GM18526 (cell line): ENCODE data around the gene GPR108.

ENCODE experiments used
- POLR2A ChIP-seq: IDR thresholded peaks from 3 replicates; pipeline ENCODE4 v1.6.1; 2011; ENCODE audit not compliant: insufficient read length; ENCODE audit errors: extremely low read depth

GPR108 gene

DNA sequence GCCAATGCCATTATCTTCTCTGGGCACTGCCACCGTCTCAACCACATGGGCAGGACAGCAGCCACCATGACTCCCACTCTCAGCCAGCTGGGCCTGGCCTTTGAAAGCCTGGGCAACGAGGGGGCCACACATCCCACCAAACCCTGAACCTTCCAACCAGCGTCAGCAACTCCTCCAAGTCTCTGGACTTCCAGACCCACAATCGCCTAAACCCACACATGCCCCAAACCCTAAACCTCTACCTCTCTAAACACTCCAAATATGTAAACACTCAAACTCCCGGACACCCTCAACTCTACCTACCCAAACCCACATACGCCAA is 17.9 kb downstream of the GPR108 start:
- no peak for TF ChIP-seq POLR2A

DNA sequence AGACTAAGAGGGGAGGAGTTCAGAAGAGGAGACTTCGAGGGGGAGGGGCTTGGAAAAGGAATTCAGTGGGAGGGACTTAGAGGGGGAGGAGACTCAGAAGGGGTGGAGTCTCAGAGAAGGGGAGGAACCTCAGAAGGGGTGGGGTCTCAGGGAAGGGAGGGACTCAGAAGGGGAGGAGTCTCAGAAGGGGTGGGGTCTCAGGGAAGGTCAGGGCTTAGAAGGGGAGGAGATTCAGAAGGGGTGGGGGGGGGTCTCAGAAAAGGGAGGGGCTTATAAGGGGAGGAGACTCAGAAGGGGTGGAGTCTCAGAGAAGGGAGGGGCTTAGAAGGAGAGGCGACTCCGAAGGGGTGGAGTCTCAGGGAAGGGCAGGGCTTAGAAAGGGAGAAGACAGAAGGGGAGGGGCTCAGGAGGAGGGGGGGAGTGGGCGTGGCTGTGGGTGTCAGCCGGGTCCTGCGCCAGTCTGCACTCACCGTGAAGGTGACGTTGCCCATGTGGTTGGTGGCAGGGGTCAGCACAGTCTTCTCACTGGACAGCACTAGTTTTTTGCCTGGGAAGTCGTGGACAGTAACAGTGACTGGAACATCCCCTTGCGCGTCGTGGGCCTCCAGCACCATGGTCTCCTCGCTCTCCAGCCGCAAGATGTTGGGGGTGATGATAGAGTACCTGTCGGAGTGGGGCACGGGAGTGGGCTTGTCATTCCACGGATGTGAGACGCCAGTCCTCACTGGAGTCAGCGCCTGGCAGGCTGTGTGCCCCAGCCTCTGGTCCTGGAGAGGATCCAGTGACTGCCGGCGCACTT is 18.4 kb downstream of the GPR108 start:
- no peak for TF ChIP-seq POLR2A

DNA sequence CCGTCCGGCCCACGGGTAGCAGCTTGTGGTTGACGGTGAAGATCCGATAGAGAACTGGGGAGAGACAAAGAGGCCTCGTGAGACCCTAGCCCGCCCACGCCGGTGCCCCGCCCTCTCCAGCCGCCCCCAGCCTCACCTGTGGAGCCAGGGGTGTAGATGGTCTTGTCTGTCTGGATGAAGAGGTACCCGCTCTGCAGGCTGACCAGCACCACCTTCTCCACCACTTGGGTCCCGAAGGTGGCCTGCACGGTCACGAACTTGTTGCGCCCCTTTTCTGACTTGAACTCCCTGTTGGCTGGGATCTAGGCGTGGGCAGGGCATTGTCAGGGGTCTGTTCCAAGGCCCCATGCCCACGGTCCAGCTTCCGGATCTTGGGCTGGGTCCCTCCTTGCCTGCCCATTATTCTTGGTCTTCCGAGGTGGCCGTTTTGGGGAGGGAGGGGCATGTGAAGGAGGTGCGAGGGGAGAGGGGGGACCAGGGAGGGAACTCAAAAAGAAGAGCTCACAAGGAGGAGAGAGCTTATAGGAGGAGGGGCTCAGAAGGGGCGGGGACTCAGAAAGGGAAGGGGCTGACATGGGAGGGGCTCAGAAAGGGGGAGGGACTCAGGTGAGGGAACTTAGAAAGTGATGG is 19.2 kb downstream of the GPR108 start:
- no peak for TF ChIP-seq POLR2A

DNA sequence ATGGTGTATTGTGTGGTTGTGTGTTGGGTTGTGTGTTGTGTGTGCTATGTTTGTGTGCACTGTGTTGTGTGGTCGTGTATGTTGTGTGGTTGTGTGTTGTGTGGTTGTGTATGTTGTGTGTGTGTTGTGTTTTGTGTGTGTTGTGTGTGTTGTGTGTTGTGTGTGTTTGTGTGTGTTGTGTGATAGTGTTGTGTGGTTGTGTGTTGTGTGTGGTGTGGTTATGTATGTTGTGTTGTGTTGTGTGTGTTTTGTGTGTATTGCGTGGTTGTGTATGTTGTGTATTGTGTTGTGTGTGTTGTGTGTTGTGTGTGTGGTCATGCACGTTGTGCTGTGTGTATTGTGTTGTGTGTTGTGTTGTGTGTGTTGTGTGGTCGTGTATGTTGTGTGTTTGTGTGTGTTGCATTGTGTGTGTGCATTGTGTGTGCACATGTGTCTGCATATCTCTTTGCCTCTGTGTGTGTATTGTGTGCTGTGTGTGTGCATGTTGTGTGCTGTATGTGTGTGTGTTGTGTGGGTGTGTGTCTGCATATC is 19.9 kb downstream of the GPR108 start:
- no peak for TF ChIP-seq POLR2A

DNA sequence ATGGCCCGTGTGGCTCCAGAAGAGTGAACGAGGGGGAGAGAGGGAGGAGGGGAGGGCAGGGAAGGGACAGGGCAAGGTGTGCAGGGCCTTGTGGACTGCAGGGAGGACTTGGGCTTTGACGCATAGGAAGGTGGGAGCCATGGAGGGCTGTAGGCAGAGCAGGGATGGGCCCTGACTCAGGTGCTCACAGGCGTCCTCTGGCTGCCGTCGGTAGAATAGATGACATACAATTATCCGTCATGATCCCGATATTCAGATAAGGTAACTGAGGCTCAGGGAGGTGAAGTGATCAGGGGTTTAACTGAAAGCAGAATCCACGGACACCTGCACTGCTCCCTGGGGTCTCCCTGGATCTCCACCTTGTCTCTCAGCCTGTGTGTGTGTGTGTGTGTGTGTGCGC is 20.3 kb downstream of the GPR108 start:
- TF ChIP-seq POLR2A: no peak

DNA sequence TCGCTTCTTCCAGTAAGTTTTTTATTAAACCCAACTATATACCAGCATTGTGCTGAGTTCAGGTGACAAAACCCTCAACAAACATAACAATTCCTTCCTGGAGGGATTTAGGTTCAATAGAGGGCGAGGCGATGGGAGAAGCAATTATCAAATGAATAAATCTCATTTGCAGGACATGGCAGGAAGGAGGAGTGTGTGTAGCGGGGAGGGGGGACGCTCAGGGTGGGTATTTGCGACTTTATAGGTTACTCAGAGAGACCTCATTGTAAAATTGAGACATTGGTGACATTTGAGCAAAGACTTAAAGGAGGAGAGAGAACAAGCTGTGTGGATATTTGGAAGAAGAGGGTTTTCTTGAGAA is 20.8 kb downstream of the GPR108 start:
- no peak for TF ChIP-seq POLR2A

DNA sequence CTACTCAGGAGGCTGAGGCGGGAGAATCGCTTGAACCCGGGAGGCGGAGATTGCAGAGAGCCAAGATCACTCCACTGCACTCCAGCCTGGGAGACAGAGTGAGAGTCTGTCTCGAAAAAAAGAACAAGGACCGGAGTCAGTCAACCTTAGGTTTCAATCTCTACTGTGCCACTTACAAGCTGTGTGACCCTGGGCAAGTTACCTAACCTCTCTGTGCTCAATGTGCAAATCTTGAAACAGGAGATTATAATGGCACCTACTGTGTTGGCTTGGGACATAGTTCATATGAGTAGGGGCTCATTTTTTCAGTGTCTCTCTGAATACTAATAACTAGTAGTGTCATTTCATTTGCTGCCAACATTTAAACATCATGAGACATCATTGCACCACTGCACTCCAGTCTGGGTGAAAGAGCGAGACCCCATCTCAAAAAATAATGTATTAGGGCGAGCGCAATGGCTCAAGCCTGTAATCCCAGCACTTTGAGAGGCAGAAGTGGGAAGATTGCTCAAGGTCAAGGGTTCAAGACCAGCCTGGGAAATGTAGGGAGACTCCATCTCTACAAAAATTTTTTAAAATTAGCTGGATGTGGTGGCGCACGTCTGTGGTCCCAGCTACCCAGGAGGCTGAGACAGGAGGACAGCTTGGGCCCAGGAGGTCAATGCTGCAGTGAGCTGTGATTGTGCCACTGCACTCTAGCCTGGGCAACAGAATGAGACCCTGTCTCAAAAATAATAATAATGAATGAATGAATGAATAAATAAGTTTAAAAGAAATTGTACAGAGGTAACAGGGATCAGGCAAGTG is 22.4 kb downstream of the GPR108 start:
- no peak for TF ChIP-seq POLR2A

DNA sequence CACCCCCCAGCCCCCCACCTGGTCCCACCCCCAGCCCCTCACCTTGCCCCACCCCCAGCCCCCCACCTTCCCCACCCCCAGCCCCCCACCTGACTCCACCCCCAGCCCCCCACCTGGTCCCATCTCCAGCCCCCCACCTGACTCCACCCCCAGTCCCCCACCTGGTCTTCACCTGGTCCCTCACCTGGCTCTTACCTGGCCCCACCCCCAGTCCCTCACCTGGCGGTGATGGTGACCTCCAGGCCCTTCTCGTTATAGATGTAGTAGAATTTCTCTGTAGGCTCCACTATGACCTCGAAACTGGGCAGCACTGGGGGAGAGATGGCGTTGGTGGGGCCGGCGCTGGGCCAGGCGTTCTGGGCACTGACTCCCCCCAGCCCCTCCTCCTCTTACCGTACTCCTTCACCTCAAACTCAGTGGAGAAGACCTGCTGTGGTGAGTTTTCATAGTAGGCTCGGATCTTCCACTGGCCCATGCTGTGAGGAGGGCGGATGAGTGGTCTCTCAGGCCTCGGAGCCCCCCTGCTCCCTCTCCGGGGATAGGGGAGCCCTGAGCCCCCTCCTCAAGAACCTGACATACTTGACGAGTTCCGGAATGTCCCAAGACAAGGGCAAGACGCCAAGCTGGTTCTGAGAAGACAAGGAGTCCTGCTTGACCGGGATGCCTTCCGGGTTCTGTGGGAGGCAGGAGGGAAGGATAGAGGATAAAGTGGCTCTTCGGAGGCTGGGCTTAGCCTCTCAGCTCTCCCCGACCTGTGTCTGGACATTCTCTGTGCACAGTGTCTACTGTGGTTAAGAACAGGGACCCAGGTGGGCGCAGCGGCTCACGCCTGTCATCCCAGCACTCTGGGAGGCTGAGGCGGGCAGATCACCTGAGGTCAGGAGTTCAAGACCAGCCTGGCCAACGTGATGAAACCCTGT is 23.3 kb downstream of the GPR108 start:
- TF ChIP-seq POLR2A: no peak

DNA sequence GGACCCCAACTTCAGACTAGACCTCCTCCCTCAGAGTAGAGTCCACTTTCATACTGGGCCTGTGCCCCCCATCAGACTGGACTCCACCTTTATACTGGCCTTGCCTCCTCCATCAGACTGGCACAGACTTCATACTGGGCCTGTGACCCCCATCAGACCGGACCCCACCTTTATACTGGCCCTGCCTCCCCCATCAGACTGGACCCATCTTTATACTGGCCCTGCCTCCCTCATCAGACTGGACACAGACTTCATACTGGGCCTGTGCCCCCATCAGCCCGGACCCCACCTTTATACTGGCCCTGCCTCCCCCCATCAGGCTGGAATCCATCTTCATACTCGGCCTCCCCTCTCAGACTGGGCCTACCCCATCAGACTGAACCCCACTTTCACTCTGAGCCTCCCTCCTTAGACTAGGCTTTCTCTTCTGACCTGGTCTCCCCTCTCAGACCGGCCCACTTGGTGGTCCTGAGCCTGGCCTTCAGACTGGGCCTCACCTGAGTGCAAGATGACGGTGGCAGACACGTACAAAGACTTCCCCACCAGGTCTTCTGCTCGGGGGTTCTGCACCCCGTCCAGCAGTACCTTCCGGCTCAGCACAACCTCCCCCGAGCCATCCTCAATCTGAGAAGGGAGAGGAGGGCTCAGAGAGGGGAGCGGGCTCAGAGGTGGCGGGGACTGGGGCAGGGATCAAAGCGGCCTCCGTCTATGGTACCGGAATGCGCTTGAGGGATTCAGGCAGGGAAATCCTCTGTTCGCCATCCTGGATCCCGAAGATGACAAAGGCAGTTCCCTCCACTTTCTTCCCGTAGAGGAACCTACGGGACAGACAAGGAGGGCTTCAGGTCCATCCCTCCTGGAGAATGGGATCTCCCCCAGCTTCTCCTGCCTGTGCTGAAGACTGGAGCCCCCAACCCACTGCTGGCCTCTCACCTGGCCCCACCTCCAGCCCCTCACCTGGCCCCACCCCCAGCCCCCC is 24.4 kb downstream of the GPR108 start:
- TF ChIP-seq POLR2A: no peak

DNA sequence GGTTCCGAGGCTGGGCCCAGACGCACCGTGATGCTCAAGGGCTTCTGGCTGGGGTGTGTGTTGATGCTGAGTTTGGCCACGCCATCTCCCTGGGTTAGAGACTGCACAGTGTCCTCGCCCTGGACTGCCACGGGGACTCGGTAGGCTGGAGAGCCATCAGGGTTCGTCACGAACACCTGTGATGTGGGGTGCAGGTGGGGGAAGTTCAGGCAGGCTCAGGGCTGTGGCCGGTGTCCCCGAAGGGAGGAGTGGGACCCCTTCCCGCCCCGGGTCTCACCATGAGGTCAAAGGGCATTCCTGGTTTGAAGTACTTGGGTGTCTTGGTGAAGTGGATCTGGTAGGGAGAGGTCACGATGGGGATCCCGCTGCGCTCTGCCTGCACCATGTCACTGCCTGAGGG is 25.1 kb downstream of the GPR108 start:
- no peak for TF ChIP-seq POLR2A

DNA sequence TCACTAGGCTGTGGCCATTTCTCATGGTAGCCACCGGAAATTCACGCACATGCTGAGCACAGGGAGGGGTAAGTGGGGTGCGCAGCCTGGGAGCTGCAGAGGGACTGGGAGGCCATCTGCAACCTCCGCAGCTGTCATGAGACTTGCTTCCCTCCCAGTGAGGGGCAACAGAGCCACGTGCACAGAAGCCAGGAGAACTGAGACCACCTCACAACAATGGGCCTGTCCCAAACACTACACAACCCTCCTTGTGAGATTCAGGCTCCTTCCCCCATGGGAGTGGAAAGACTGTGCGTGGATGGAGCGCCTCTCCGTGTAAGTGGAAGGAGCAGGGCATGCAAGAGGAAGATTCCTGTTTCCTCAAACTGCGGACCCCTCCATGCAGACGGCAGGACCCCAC is 25.8 kb downstream of the GPR108 start:
- no peak for TF ChIP-seq POLR2A

DNA sequence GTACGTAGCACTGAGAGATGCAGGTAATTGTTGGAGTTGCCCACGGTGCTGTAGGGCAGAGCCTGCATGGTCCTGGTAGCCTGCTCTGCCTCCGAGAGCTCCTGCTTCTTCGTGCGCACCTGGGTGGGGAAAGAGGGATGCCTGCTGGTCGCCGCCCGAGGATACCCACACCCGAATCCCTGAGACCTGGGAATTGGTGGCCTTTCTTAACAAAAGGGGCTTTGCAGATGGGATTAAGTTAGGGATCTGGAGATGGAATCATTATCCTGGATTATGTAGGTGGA is 26.4 kb downstream of the GPR108 start:
- TF ChIP-seq POLR2A: no peak

DNA sequence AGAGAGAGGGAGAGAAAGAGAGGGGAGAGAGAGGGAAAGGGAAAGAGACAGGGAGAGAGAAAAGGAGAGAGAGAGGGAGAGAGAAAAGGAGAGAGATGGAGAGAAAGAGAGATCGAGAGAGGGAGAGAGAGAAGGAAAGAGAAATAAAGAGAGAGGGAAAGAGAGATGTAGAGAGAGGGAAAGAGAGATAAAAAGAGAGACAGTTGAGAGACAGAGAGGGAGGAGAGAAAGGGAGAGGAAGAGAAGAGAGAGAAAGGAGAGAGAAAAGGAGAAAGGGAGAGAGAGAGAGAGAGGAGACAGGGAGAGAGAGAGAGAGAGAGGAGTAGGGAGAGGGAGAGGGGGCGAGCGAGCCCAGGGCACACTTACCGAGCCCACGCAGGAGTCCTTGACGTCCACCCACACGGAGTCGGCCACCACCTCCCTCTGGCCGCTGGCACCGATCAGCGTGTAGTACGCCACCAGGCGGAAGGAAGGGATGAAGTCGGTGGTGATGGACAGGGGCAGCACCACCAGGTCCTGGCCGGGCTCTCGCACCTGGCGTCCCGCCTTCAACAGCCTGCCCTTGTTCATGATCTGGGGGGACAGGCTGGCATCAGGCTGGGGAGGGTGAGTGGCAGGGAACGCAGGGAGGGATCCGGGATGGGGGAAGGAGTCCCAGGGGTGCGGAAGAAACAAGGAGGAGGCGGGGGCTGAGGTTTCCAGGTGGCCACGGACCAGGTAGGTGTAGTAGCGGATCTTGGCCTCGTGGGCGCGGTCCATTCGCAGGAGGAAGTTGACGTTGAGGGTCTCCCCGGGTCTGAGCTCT is 26.9 kb downstream of the GPR108 start:
- TF ChIP-seq POLR2A: no peak
